HG03469 (cell line): ENCODE data around the gene ID2.

Source experiments
- ATAC-seq: cut with Tn5 transposase; IDR thresholded peaks from one replicate; pipeline ENCODE4 v1.9.1; 2021; ENCODE audit warnings: mild to moderate bottlenecking, moderate library complexity, moderate number of reproducible peaks; ENCODE audit not compliant: unreplicated experiment

Gene ID2

DNA sequence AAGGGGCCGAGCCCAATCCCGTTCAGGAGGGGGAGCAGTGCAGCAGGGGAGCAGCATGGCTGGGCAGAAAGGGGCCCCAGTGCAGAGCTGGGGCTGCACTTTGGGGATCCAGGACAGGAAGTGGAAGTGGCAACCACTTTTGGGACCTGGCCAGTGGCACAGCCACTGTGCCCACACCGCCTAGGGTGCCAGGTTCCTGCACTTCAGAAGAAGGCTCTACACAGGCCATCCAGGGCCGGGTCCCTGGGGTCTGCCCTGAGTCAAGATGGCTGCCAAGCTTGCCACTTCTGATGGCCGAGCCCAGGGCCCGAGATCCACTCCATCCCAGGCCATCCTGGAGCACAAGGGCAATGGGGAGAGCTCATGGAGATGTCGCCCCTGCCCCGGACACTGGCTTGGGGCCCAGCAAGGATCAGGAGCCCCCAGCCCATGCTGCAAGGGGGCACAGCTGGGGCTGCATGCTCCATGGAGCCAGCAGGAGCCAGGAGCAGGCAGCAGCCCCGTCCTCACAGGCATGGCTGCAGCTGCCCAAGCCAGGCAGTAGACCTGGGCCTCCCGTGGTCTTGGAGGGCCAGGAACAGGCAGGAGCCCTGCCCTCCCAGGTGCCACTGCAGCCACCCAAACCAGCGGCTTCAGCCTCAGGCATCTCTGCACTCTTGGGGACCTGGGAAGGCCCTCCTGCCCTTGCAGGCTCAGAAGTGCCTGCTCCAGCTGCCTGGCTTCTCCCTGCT is 35.0 kb upstream of the ID2 start:
- ATAC-seq, result no peak

DNA sequence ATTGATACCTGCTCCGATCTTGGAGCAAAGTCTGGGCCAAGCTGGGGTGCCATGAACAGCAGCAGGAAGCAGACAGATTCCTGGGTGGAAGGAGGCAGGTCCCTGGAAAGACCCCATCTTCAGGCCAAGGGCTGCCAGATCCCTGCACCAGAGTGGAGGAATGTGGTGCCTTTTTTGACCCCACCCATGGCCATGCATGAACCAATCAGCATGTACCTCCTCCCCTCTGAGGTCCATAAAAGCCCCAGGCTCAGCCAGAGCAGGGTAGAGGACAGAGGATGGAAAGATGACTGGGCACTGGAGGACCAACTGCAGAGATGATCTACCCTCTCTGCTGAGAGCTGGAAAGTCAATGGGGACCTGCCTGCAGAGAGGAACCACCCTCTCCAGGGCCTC is 34.4 kb upstream of the ID2 start:
- no peak for ATAC-seq

DNA sequence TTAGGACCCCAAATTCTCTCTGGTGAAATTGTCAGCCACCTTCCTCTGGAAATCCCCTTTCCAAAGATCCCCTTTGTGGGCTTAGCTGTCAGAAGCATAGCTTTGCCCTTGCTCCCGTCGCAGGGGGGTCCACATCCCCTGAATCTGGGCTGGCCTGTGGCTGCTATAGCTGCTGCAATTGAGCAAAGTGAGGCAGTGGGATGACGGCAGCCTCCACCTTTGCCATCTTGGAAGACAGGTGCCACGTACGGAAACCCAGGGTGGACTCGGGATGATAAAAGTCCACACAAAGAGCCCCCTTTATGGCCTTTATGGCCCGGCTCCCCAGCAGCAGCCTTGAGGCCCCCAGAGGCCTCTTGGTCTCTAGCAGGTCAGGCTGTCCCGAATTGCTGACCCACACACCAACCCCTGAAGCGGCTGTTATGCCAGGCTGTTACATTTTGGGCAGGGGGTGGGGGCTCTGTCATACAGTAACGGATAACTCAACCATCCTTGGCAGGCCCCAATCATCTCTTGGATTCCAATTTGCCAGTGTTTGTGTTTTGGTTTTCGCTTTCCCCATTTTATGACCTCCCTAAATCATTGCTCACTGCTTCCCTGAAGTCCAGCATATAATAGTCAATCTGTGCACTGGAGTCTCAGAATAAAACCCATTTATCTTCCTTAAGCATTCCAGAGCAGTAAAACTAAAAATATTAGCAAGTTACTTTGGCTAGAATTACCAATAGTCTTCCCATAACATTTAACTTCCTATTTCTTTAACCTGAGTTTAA is 33.2 kb upstream of the ID2 start:
- no peak for ATAC-seq

DNA sequence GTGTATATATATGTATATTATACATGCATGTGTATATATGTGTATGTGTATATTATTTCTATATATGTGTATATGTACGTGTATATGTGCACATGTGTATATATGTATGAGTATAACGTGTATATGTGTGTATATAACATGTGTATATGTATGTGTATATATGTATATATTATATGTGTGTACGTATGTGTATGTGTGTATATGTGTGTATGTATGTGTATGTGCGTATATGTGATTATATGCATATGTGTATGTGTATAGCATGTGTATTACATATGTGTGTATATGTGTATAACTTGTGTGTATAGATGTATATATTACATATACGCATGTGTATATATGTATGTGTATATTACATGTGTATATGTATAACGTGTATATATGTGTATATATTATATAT is 32.1 kb upstream of the ID2 start:
- ATAC-seq, result no peak

DNA sequence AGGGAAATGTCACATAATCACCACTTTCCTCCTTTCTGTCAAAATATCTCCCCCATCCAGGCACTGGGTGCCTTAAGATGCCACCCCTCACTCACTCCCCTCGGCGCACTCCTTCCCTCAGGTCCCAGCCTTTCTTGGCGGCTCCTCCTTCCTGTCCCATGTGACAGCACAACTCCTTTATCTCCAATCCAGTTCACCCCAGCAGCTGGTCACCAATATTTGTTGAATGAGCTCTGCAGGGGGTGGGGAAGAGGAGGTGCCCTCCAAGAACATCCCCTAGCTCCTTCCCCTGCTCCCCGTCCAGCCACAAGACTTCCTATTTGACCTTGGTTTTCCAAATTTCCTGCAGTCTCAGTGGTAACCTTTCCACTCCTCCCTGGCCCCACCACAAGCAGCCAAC is 31.6 kb upstream of the ID2 start:
- ATAC-seq, result no peak

DNA sequence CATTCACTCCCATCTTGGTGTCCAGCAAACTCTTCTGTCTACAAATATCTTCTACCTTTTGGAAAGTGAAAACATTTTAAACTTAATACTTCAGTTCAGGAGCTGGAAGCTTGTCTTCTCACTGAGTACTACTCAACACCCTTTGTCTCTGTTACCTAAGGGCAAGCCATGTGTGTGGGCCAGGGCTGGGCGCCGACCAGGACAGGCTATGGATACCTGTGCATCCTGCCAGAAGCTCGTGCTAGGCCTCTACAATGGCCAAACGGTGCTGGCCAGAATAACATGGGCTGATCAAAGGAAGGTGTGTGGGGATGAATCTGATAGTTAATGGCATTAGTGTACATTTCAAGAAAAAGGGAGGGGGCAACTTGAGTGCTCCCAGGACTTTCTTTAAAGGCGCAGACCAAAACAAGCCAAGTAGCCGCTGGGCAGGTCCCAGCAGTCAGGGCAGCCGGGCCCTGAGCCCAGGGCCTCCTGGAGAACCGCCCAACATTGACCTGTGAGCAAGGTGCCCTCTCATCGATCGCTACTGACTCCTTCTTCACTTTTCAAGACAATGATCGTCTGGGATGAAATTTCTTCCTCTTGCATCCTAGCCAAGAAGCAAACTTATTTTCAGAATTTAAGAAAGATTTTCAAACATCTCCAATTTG is 29.0 kb upstream of the ID2 start:
- no peak for ATAC-seq

DNA sequence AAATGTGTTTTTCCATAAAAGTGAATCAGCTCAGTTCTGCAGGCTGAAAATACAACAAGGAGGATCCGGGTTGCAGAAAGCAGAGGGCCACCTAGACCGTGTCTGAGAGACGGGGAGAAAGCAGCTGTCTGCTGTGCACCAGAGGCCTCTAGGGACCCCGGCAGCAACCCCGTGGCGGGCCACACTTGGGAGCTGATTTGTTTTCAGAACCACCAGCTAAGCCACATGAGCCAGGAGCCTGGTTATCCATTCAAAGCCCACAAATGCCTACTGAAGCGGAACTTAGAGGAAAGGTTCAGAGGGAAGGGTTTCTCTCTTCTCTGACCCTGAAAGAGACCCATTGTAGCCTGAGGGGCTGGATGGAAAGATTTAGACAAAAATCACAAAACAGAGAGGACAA is 28.4 kb upstream of the ID2 start:
- no peak for ATAC-seq

DNA sequence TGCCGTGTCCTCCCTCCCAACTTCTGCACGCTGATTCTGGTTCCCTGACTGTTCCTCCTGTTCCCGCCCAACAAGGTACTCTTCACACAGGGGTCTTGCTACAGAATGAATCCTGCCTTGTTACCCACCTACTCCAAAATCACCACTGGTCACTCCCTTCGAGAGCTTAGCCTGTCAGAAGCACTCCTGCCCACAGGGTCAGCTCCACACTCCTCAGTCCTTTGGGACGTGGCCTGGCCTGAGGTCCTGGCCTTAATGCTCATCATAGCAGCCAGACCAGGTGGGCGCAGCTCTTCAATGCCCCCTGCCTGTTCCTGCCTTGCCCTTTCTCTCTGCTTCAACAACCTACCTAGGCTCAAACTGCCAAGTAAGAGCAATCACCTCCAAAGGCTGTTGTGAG is 27.8 kb upstream of the ID2 start:
- no peak for ATAC-seq

DNA sequence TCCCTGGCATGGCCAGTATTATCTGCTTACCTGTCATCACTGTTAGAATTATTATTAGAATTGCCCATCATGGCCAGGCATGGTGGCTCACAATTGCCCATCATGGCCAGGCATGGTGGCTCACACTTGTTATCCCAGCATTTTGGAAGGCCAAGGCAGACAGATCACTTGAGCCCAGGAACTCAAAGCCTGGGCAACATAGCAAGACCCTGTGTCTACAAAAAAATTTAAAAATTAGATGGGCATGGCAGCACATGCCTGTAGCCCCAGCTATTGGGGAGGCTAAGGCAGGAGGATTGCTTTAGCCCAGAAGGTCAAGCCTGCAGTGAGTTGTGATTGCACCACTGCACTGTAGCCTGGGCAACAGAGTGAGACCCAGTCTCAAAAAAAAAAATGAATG is 27.4 kb upstream of the ID2 start:
- ATAC-seq, result no peak

DNA sequence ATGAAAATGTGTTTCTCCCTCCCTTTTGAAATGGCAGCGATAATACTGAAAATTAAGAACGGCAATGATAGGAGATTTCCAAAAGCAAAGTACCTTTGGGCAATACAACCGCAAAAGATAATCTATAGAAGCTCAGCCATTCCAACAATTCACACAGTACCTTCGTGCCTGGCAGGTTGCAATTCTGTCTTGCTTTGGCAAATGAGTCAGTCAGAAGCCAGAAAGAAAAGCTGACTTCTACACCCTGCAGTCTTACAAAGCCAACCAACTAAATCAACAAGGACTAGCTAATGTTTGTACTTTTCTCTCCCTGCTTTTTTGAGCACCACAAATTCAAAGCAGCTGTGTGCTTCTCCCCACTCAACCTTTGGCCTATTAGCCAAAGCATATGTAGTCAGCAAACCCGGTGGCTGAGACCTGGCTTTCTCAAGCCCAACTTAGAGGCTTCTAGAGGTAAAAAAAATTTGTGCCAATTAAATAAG is 25.7 kb upstream of the ID2 start:
- no peak for ATAC-seq

DNA sequence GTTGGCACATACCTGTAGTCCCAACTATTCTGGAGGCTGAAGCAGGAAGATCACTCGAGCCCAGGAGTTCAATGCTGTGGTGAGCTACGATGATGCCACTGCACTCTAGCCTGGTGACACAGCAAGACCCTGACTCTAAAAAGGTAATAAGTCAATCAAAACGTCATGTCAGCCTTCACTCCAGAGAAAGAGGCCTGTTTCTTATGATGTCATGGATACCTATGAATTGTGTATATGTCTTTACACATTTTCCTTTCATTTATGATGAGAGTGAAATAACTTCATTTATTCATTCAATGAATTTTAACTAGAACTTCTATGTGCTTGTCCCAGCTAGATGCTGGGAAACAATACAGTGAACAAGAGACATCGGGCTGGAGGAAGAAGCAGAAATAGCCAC is 25.0 kb upstream of the ID2 start:
- ATAC-seq, result no peak

DNA sequence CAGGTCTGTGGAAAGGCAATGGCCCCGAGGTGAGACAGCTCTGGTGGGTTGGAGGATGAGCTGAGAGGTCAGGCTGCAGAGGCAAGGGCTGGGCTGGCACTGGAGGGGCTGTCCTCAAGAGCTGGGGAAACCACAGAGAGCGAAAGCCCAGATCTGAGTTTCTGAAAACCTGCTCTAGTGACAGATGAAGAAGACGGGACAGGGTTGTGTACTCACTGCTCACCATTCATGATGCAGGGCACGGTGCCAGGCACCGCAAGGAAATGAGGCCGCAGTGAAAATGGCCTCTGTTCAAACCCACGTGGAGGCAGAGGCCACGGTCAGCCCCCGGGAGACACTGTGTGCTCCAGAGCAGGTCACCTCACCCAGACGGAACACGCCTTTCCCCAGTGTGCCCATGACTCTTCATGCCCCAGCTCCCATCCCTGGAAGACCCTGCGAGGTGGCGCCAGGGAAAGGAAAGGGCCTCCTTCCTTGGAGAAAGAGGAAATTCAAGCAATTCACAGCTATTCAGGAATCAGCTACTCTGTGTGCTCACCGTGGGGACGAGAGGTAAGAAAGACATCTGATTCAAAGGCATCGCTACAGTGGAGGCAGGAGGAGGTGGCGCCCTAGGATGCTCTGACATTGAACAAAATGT is 24.3 kb upstream of the ID2 start:
- ATAC-seq, result no peak

DNA sequence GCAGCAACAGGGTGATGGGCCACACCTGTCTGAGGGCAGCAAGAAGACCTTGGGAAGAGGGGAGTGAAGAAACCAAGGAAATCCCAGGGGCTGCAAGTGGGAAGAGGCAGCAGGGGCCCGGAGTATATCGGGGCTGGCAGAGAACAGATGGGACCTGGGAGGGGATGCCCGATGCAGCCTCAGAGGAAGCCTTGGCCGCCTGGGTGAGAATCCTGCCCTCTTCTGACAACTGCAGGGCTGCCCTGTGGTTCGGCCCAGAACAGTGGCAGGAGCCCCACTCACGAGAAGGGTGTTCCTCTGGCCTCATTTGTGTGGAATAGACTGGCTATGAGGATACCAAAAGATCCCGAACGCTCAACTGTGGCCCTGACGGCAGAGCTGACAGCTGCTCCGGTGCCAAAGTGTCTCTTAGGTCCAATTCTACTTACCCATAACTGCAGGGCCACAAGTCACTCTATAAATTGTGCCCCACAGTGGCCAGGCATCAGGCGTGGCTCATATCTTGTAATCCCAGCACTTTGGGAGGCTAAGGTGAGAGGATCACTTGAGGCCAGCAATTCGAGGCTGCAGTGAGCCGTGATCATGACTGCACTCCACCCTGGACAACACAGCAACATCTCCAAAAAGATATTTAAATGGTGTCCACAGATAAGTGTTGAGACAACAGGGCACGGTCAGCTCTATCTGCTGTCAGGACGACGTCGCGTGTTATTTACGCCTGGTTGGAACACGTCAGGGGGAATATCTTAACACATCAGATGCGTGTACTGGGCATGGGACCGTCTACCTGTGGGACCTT is 23.6 kb upstream of the ID2 start:
- ATAC-seq, result no peak

DNA sequence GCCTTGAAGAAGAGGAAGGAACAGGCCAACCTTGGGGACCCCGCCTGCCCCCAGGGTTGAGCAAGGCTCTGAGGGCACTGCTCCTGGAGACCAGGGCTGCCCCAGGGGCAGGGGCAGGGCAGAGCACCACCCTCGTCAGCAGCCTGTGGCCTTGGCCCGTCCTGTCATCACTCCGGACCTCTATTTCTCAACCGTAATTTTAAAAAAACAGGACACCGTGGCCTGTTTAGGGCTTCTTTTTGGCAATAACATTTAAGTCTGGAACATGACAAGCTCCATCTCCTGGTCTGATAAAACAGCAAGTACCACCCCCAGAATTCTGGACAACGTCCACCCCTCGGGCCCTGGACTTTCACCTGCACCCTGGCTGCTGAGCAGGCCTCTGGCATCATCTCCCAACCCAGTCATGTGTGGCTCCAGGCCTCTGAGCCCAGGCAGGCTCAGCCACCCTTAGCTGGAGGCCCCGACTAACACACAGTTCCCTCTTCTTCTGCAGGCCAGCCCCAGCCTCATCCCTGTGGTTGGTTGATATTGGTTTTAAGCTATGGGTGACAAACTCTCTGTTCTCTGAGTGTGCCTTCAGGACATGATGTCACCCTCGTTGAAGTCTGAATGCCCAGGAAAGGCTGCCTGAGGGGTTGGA is 22.6 kb upstream of the ID2 start:
- no peak for ATAC-seq

DNA sequence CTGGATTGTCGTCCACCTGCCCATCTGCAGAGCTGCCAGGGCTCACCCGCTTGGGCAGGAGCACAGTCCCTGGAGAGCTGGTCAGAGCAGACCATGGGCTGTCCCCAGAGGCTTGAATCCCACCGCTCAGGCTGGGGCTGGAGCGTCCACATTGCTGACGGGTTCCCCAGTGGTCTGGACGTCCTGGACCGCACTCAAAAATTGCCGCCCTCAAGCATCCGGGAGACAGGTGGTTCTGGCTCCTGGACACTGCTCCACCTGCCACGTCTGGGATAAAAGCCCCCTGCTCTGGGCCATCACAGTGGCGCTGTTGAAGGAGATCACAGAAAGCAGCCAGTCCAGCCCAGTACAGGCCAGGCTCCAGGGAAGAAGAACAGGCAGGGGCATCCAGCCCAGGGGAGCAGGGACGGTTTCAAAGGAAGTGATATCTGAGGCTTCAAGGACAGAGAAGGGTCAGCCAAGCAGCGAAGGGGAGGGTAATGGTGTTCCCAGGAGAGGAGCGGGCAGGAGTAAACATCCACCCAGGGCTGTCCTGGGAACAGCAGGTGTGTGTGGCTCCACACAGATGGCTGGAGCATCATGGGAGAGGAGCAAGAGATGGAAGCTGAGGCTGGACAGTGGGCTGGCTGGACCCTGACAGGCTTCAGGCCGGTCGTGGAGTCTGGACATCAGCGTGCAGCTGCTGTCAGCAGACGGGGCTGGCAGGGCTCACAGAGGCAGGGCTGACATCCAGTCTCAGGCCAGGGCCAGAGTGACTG is 21.9 kb upstream of the ID2 start:
- no peak for ATAC-seq

DNA sequence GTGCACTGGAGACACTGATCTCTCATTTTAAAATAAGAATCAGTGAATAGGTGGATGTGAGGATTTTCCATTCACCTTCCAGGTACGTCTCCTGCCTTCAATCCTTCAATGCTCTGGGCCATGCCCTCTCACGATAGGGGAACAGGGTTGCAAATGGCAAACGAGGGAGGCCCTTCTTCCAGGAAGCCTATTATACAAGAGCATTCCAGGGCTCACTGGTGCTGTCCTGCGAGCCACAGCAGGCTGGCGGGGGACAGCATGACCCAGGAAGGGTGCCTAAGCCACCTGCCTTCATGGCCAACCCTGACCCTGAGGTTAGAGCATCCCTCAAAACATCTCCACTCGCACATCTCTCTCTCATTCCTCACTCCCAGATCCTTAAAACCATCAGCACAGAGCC is 20.6 kb upstream of the ID2 start:
- ATAC-seq, result no peak

DNA sequence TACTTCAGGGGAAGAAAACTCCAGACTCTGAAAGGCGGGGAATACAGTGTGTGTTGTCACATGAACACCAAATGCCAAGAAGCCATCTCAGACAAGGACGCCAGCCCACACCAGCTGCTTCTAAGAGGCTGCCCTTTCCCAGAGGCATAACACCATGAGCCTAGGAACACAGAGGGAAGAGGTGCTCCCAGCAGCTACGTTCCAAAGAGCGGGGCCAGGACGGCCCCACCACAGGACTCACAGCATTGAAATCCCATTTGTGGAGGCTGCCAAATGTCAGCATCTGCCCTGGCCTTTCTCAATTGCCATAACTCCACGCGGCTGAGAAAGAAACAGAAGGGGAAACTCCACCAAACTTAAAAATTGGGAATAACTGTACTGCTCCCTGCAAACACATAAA is 20.1 kb upstream of the ID2 start:
- ATAC-seq, result no peak

DNA sequence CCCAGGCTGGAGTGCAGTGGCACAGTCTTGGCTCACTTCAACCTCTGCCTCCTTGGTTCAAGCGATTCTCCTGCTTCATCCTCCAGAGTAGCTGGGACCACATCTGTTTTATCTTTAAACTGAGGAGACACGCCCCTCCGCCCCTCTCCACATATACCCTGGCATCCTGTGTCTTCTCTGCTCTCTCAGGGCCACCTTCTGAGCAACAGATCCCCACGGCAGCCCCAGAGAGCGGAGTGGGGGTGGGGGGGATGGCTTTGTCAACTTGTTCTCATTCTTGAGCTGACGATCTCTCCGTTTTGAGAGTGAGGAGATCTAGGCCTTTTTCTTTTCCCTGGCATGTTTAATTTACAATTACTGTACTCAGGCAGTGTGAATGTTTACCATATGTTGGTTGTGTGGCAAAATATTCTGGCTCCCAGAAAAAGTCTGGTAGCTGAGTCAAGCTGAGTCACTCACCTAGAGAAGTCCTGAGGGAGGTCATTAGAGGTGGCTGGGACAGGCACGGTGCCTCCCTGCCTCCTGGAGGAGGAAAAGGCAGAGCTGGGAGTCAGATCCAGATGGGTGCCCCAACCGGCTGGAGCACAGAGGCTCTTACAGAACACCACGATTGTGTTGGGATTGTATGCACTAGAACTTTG is 19.5 kb upstream of the ID2 start:
- ATAC-seq, result no peak

DNA sequence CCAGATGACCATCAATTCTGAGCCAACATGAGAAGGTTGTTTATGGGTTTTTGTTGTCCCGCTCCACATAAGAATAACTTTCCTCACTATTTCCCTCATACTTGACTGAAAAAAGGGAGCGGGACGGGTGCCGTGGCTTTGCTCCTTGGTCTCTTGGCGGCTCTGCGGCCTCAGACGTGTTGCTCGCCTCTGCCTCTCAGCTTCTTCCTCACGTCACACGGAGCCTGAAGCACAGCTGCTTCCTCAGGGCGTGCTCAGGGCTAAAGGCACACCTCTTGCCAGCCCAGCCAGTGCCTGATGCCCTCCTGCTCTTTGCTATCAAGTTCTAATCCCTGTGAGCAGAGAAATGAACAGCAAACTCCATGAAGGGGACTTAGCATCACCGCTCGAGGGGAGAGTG is 17.9 kb upstream of the ID2 start:
- ATAC-seq, result no peak
